IMR-90 (cell line): ENCODE measurements around the gene ACBD5. TPM values are rescaled to one million over a fixed set of nuclear protein-coding genes. Genes with fewer than 3 reads are reported as not detected.

Source experiments
- ATAC-seq: fragments of 200-7000 bp; cut with Tn5 transposase; 2 replicates; pipeline ENCODE4 v1.9.1; 2020; ENCODE audit warnings: low read depth, mild to moderate bottlenecking, moderate library complexity
- BruUV-seq: library from RNA; stranded (reverse); fragments of 400-500 nt; replicated peaks from 2 replicates; lab custom pipeline; 2021; lab: Mats Ljungman, UMichigan
- CTCF ChIA-PET: fragments of 300-600 bp; formaldehyde crosslinking; extraction: SDS; loops from one replicate; lab custom pipeline; 2021; ENCODE audit warnings: antibody characterized with exemption; lab: Yijun Ruan, JAX
- POLR2A ChIA-PET: fragments of 300-600 bp; sonication (Branson Sonifier 250); formaldehyde crosslinking; loops from one replicate; lab custom pipeline; 2022; ENCODE audit warnings: antibody characterized with exemption; ENCODE audit not compliant: unreplicated experiment; lab: Charles Lee
- DNase-seq: peaks from one replicate; pipeline ENCODE4 v3.0.0; 2013
- H2AFZ ChIP-seq: replicated peaks from 2 replicates; pipeline ENCODE3; 2013; ENCODE audit warnings: low read length, mild to moderate bottlenecking; ENCODE audit not compliant: poor library complexity
- H2AK5ac ChIP-seq: 2 replicates; pipeline ENCODE4 v1.6.1; 2013; ENCODE audit warnings: low read depth, low read length, inconsistent platforms
- H2AK9ac ChIP-seq: replicated peaks from 2 replicates; pipeline ENCODE3; 2013; ENCODE audit warnings: mild to moderate bottlenecking, low read depth, low read length, moderate library complexity; ENCODE audit not compliant: poor library complexity
- H2BK120ac ChIP-seq: 2 replicates; pipeline ENCODE4 v1.6.1; 2013; ENCODE audit warnings: low read depth, low read length, inconsistent platforms
- H2BK15ac ChIP-seq: 3 replicates; pipeline ENCODE4 v1.6.1; 2013; ENCODE audit warnings: low read depth, low read length, inconsistent platforms
- H2BK20ac ChIP-seq: 2 replicates; pipeline ENCODE4 v1.6.1; 2013; ENCODE audit warnings: low read depth, mild to moderate bottlenecking, inconsistent platforms, low read length, moderate library complexity
- H2BK5ac ChIP-seq: 2 replicates; pipeline ENCODE4 v1.6.1; 2013; ENCODE audit warnings: mild to moderate bottlenecking, low read depth, low read length, inconsistent platforms; ENCODE audit not compliant: poor library complexity, severe bottlenecking
- H3K14ac ChIP-seq: replicated peaks from 2 replicates; pipeline ENCODE4 v1.6.1; 2013; ENCODE audit warnings: low read depth, low read length, inconsistent platforms
- H3K18ac ChIP-seq: 2 replicates; pipeline ENCODE4 v1.6.1; 2013; ENCODE audit warnings: low read depth, low read length, control low read depth
- H3K23ac ChIP-seq: 2 replicates; pipeline ENCODE4 v1.6.1; 2013; ENCODE audit warnings: low read depth, low read length, inconsistent platforms
- H3K27ac ChIP-seq: 2 replicates; pipeline ENCODE4 v1.5.1; 2013; ENCODE audit warnings: mild to moderate bottlenecking, control low read depth, low read length; ENCODE audit not compliant: insufficient read depth
- H3K27me3 ChIP-seq: 2 replicates; pipeline ENCODE4 v1.6.1; 2013; ENCODE audit warnings: low read length; ENCODE audit not compliant: control insufficient read depth, insufficient read depth
- H3K36me3 ChIP-seq: 2 replicates; pipeline ENCODE4 v1.6.1; 2013; ENCODE audit warnings: low read length, mixed read lengths; ENCODE audit not compliant: control insufficient read depth, insufficient read depth
- H3K4ac ChIP-seq: 2 replicates; pipeline ENCODE4 v1.6.1; 2013; ENCODE audit warnings: low read depth, low read length, inconsistent platforms
- H3K4me1 ChIP-seq: 2 replicates; pipeline ENCODE4 v1.6.1; 2013; ENCODE audit warnings: low read length, mixed read lengths; ENCODE audit not compliant: control insufficient read depth, insufficient read depth
- H3K4me2 ChIP-seq: 2 replicates; pipeline ENCODE4 v1.6.1; 2013; ENCODE audit warnings: low read depth, mild to moderate bottlenecking, control low read depth, low read length, moderate library complexity
- H3K4me3 ChIP-seq: 2 replicates; pipeline ENCODE4 v1.5.1; 2013; ENCODE audit warnings: low read depth, mild to moderate bottlenecking, control low read depth, low read length, moderate library complexity; ENCODE audit not compliant: insufficient read depth
- H3K56ac ChIP-seq: 2 replicates; pipeline ENCODE4 v1.6.1; 2013; ENCODE audit warnings: low read length, inconsistent platforms; ENCODE audit not compliant: insufficient read depth; ENCODE audit errors: extremely low read depth
- H3K79me1 ChIP-seq, 2 experiments: 2 replicates each; pipeline ENCODE4 v1.6.1; 2013; ENCODE audit warnings: low read length in 2 of 2, inconsistent platforms in 1 of 2, low read depth in 1 of 2
- H3K9ac ChIP-seq: 2 replicates; pipeline ENCODE4 v1.6.1; 2013; ENCODE audit warnings: low read depth, low read length, control low read depth
- H3K9me1 ChIP-seq: 2 replicates; pipeline ENCODE4 v1.6.1; 2013; ENCODE audit warnings: low read length, inconsistent platforms; ENCODE audit not compliant: insufficient read depth
- H3K9me3 ChIP-seq: 2 replicates; pipeline ENCODE4 v1.6.1; 2013; ENCODE audit warnings: low read length; ENCODE audit not compliant: control insufficient read depth, insufficient read depth
- H4K20me1 ChIP-seq: 2 replicates; pipeline ENCODE4 v1.6.1; 2013; ENCODE audit warnings: low read length, inconsistent platforms; ENCODE audit not compliant: insufficient read depth
- H4K5ac ChIP-seq: 2 replicates; pipeline ENCODE4 v1.6.1; 2013; ENCODE audit warnings: mild to moderate bottlenecking, low read depth, low read length, control low read depth
- H4K8ac ChIP-seq, 2 experiments: 2 replicates each; pipeline ENCODE4 v1.6.1; 2013; ENCODE audit warnings: low read depth in 2 of 2, low read length in 2 of 2, control low read depth in 1 of 2, inconsistent platforms in 1 of 2
- H4K91ac ChIP-seq: 2 replicates; pipeline ENCODE4 v1.6.1; 2013; ENCODE audit warnings: low read depth, low read length, inconsistent platforms; ENCODE audit not compliant: insufficient read depth
- BHLHE40 ChIP-seq: fragments of 150-350 bp; IDR thresholded peaks from 2 replicates; pipeline ENCODE4 v1.6.1; 2016; ENCODE audit warnings: mild to moderate bottlenecking, low read depth, low read length
- CEBPB ChIP-seq: IDR thresholded peaks from 2 replicates; pipeline ENCODE4 v1.6.1; 2012; ENCODE audit warnings: low read depth, low read length, improper control_type of control experiment
- CHD1 ChIP-seq: IDR thresholded peaks from 2 replicates; pipeline ENCODE4 v1.6.1; 2012; ENCODE audit warnings: low read depth, low read length, improper control_type of control experiment
- FOS ChIP-seq: fragments of 150-350 bp; IDR thresholded peaks from 2 replicates; pipeline ENCODE4 v1.6.1; 2016; ENCODE audit warnings: low read depth, low read length
- MAFK ChIP-seq: IDR thresholded peaks from 2 replicates; pipeline ENCODE4 v1.6.1; 2012; ENCODE audit warnings: low read depth, low read length, improper control_type of control experiment
- MXI1 ChIP-seq: IDR thresholded peaks from 2 replicates; pipeline ENCODE4 v1.6.1; 2012; ENCODE audit warnings: low read depth, mild to moderate bottlenecking, low read length, moderate library complexity, borderline replicate concordance
- NFE2L2 ChIP-seq: fragments of 150-350 bp; IDR thresholded peaks from 2 replicates; pipeline ENCODE4 v1.6.1; 2016; ENCODE audit warnings: low read depth, mild to moderate bottlenecking, low read length
- POLR2A ChIP-seq: IDR thresholded peaks from 2 replicates; pipeline ENCODE4 v1.6.1; 2012; ENCODE audit warnings: mild to moderate bottlenecking, low read depth, low read length
- RAD21 ChIP-seq: IDR thresholded peaks from 2 replicates; pipeline ENCODE4 v1.6.1; 2012; ENCODE audit warnings: low read length, improper control_type of control experiment
- RCOR1 ChIP-seq: IDR thresholded peaks from 2 replicates; pipeline ENCODE4 v1.6.1; 2012; ENCODE audit warnings: mild to moderate bottlenecking, low read length, improper control_type of control experiment; ENCODE audit not compliant: insufficient replicate concordance
- RFX5 ChIP-seq: IDR thresholded peaks from 2 replicates; pipeline ENCODE4 v1.8.0; 2012; ENCODE audit warnings: low read depth, mild to moderate bottlenecking, low read length, moderate library complexity
- SMC3 ChIP-seq: fragments of 150-350 bp; IDR thresholded peaks from 2 replicates; pipeline ENCODE4 v1.6.1; 2016; ENCODE audit warnings: low read depth, mild to moderate bottlenecking, antibody characterized with exemption, low read length, moderate library complexity
- WGBS, 2 experiments: methylation state at CpG; one replicate each; pipeline versions ENCODE4 v1.1.5 to v1.1.7; 2013; ENCODE audit warnings: missing lambda C conversion rate in 2 of 2; ENCODE audit not compliant: insufficient read length in 1 of 2; ENCODE audit errors: extremely low coverage in 2 of 2; 5-methylcytosine and 5-hydroxymethylcytosine counted together
- dilution Hi-C: fragments of 300-500 bp; cut with HindIII; formaldehyde crosslinking; loops from one replicate; pipeline ENCODE4 v1.14.3; 2018; ENCODE audit warnings: low sequenced_read_pairs; ENCODE audit not compliant: unreplicated experiment
- in situ Hi-C: fragments of 300-500 bp; cut with MboI; formaldehyde crosslinking; loops from 3 replicates; pipeline ENCODE4 v1.14.3; 2019; ENCODE audit warnings: low sequenced_read_pairs, inconsistent platforms, mixed read lengths
- intact Hi-C: fragments of 100-400 bp; cut with micrococcal nuclease; formaldehyde crosslinking; loops from 2 replicates; pipeline ENCODE4 v1.10.0; 2022
- polyA plus RNA-seq, 3 experiments: library from polyadenylated mRNA; depleted of rRNA; stranded (reverse); fragments of >200 nt; gene quantifications; 2 replicates each; pipeline ENCODE4 v1.2.3, GENCODE V29; 2012; ENCODE audit warnings: low replicate concordance in 1 of 3
- total RNA-seq: library from RNA; depleted of rRNA; stranded (reverse); fragments of >200 nt; gene quantifications from 2 replicates; pipeline ENCODE4 v1.2.3, GENCODE V29; 2012
- TF ChIP-seq, protein P1 (sequence below): fragments of 150-350 bp; IDR thresholded peaks from 2 replicates; pipeline ENCODE4 v1.6.1; 2016; ENCODE audit warnings: low read depth, mild to moderate bottlenecking, low read length, moderate library complexity, borderline replicate concordance

The ACBD5 gene
- total and polyA plus RNA-seq, 2 of the 4 experiments (the other 2 are of a cell fraction): 7.7 to 11.7 TPM

DNA sequence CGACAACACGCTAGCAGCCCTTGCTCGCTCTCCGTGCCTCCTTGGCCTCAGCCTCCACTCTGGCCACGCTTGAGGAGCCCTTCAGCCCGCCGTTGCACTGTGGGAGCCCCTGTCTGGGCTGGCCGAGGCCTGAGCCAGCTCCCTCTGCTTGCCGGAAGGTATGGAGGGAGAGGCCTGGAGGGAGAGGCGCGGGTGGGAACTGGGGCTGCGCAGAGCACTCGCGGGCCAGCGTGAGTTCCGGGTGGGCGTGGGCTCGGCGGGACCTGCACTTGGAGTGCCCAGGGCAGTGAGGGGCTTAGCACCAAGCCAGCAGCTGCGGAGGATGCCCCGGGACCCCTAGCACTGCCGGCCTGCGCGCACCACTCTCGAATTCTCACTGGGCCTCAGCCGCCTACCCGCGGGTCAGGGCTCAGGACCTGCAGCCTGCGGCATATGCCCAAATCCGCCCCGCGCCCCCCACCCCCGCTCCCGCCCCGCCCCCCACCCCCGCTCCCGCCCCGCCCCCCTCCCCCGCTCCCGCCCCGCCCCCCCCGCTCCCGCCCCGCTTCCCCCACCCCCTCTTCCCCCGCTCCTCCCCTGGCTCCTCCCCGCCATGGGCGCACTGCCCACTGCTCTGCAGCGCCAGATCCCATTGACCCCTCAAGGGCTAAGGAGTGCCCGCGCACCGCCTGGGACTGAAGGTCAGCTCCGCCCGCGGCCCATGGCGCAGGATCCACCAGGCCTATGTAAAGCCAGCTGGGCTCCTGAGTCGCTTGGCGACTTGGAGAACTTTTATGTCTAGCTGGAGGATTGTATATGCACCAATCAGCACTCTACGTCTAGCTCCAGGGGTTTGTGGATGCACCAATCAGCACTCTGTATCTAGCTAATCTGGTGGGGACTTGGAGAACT lies 15.9 kb upstream of the ACBD5 start:
- intact Hi-C loops: no loop called here
- BruUV-seq: no TSS peak

More for the DNA sequence above, 15.9 kb upstream of the ACBD5 start:
- Histone ChIP-seq H3K9me3 (peaks cover 7% of the 10 kb centered on the region; the same call in 1 of the 2 replicates), H3K14ac (no peak overlapping the region), H3K18ac (no peak overlapping the region), H3K23ac (no peak overlapping the region), H3K56ac (no peak overlapping the region), H4K20me1 (no peaks in the 10 kb centered on the region), H3K36me3 (no peaks in the 10 kb centered on the region), H2AK9ac (no peak overlapping the region), H2BK20ac (no peak overlapping the region), H3K27me3 (peaks cover 32% of the 10 kb centered on the region), H3K9me1 (no peaks in the 10 kb centered on the region), H3K9ac (no peak overlapping the region), H2AFZ (no peak overlapping the region), H4K8ac (no peak overlapping the region), H4K5ac (no peak overlapping the region), H3K4me1 (no peaks in the 10 kb centered on the region), H2BK120ac (no peak overlapping the region), H2BK5ac (no peak overlapping the region), H4K91ac (no peak overlapping the region), H3K79me1 (no peaks in the 10 kb centered on the region), H2AK5ac (no peak overlapping the region), H3K4ac (no peak overlapping the region), H3K4me2 (no peak overlapping the region), H3K4me3 (no peak overlapping the region), H3K27ac (no peak overlapping the region), H2BK15ac (no peak overlapping the region)
- ChIA-PET CTCF (no interaction called here), POLR2A (no interaction called here)
- ATAC-seq (no peak), DNase-seq (no peak)
- dilution Hi-C loops: no loop called here
- 99% methylated on average over 10 of the region's 58 CpGs; no CpG with 5 or more reads in 1 of the 2 experiments for WGBS, 2 experiments
- in situ Hi-C loops: no loop called here
- no peak for TF ChIP-seq CHD1
- no peak for TF ChIP-seq MAFK
- TF ChIP-seq, protein P1, sequence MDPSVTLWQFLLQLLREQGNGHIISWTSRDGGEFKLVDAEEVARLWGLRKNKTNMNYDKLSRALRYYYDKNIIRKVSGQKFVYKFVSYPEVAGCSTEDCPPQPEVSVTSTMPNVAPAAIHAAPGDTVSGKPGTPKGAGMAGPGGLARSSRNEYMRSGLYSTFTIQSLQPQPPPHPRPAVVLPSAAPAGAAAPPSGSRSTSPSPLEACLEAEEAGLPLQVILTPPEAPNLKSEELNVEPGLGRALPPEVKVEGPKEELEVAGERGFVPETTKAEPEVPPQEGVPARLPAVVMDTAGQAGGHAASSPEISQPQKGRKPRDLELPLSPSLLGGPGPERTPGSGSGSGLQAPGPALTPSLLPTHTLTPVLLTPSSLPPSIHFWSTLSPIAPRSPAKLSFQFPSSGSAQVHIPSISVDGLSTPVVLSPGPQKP: no peak
- TF ChIP-seq RCOR1: no peak
- no peak for TF ChIP-seq RAD21
- TF ChIP-seq POLR2A: no peak
- no peak for TF ChIP-seq CEBPB
- TF ChIP-seq NFE2L2: no peak
- TF ChIP-seq BHLHE40: no peak
- TF ChIP-seq RFX5: no peak
- TF ChIP-seq SMC3: no peak
- TF ChIP-seq MXI1: no peak
- no peak for TF ChIP-seq FOS
